Spinal cord (tissue), 10 donors: ENCODE results near the gene DHX15. TPM values are rescaled to one million over a fixed set of nuclear protein-coding genes. Genes with fewer than 3 reads are reported as not detected.

Experiments used
- DNase-seq, 6 donors: peaks; one replicate each; pipeline versions ENCODE4 v3.0.0 to v3.0.0-alpha.2; 2013 to 2015; ENCODE audit warnings: low spot score in 6 of 6, low read depth in 4 of 6
- H3K27ac ChIP-seq: one replicate; pipeline ENCODE4 v1.5.1; 2013; ENCODE audit warnings: low read depth, low read length, control low read depth
- H3K27me3 ChIP-seq: one replicate; pipeline ENCODE4 v1.6.1; 2013; ENCODE audit warnings: low read length; ENCODE audit not compliant: control insufficient read depth, insufficient read depth
- H3K36me3 ChIP-seq: one replicate; pipeline ENCODE4 v1.6.1; 2013; ENCODE audit warnings: low read length; ENCODE audit not compliant: control insufficient read depth, insufficient read depth
- H3K4me1 ChIP-seq: one replicate; pipeline ENCODE4 v1.6.1; 2013; ENCODE audit warnings: low read length; ENCODE audit not compliant: control insufficient read depth, insufficient read depth
- H3K4me3 ChIP-seq: one replicate; pipeline ENCODE4 v1.5.1; 2013; ENCODE audit warnings: low read depth, low read length, control low read depth
- H3K9me3 ChIP-seq: one replicate; pipeline ENCODE4 v1.6.1; 2013; ENCODE audit warnings: low read length; ENCODE audit not compliant: control insufficient read depth, insufficient read depth
- WGBS: methylation state at CpG from one replicate; pipeline ENCODE4 v1.1.5; 2013; ENCODE audit warnings: missing lambda C conversion rate; ENCODE audit not compliant: insufficient coverage; 5-methylcytosine and 5-hydroxymethylcytosine counted together
- long read RNA-seq, 4 donors: transcript quantifications; one replicate each; lab custom pipeline, GENCODE V29; 2026
- polyA plus RNA-seq, 2 donors: library from polyadenylated mRNA; unstranded; fragments of 120-200 nt; gene quantifications; one replicate each; pipeline ENCODE4 v1.2.1, GENCODE V29; 2013; ENCODE audit not compliant: insufficient read length in 2 of 2
- total RNA-seq, 2 donors: library from RNA; depleted of rRNA in 1 of 2; stranded (reverse); fragments of 120-200 nt in 1 of 2; fragments of >200 nt in 1 of 2; gene quantifications; one replicate each; pipeline versions ENCODE4 v1.2.3 to v1.2.4, GENCODE V29; 2013 to 2014
- donor health status: healthy.

Gene DHX15
- 100 to 1,000 TPM; 145 to 197 TPM for total RNA-seq
- 100 to 1,000 TPM; 115 to 129 TPM for polyA plus RNA-seq
- long read RNA-seq, donor 1, transcript DHX15-204 (4 exons, 3,028 nt), result minor isoform, 10 of 60 reads
- long read RNA-seq, donor 1, transcript DHX15-201 (14 exons, 2,994 nt), result major isoform, 21 of 60 reads
- long read RNA-seq, donor 1, transcript DHX15-209 (2 exons, 1,848 nt), result minor isoform, 5 of 60 reads
- long read RNA-seq, donor 1, partial matches to known transcripts, result 20 of 60 reads
- long read RNA-seq, donor 1, other reads (novel, unspliced or antisense), result 0 of 60 reads
- long read RNA-seq, donor 2, transcript DHX15-201 (14 exons, 2,994 nt), result major isoform, 6 of 15 reads
- long read RNA-seq, donor 2, partial matches to known transcripts, result 5 of 15 reads
- long read RNA-seq, donor 2, other reads (novel, unspliced or antisense), result 0 of 15 reads
- long read RNA-seq, donor 3, partial matches to known transcripts, result 10 of 17 reads
- long read RNA-seq, donor 3, other reads (novel, unspliced or antisense), result 0 of 17 reads
- long read RNA-seq, donor 4, transcript DHX15-201 (14 exons, 2,994 nt), result major isoform, 16 of 90 reads
- long read RNA-seq, donor 4, transcript DHX15-208 (3 exons, 2,071 nt), result minor isoform, 7 of 90 reads
- long read RNA-seq, donor 4, transcript DHX15-204 (4 exons, 3,028 nt), result minor isoform, 15 of 90 reads
- long read RNA-seq, donor 4, transcript DHX15-209 (2 exons, 1,848 nt), result minor isoform, 8 of 90 reads
- long read RNA-seq, donor 4, partial matches to known transcripts, result 44 of 90 reads
- long read RNA-seq, donor 4, other reads (novel, unspliced or antisense), result 0 of 90 reads

DNA sequence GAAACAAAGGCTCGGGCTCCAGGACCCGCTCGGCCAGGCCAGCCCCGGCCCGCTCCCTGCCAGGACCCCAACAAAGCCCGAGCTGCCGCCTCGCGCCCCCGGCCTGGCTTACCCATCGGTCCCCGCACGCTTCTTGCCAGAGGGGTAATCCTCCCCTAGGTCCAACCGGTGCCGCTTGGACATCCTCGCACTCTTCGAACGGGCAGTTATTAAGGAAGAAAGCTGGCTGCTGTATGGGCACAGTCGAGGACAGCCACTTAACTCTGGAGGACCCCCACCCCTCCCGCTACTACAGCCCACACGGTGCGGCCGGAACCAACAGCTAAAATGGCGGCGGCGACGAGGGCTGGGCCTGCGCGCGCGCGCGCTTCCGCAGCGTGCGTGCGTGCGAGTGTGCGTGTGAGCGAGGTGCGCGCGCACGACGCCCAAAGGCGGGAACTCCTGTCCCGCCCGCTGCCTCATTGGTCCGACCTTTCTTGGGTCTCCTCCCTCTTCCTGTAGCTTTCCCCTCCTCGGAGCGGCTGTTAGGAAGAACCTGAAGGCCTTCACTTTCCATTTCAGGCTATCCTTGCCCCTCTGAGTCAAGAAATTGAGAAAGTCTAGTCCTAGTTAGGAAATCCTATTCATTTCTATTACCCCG is at the start of gene DHX15:
TSS of gene DHX15 (minus strand) at position 344 of the 640 bp plus-strand sequence. CDS start at position 183, 161 bp downstream.
- peaks cover 10% of the 10 kb centered on the region for H3K4me1 ChIP-seq
- 0% methylated on average over 49 of the region's 52 CpGs for WGBS
- peak within 1 kb of the TSS; percentile 99 for H3K27ac ChIP-seq
- H3K9me3 ChIP-seq, result no peaks in the 10 kb centered on the region
- peak within 1 kb of the TSS; percentile 93 for H3K4me3 ChIP-seq
- DNase-seq, result peak; percentile 89 to 99 (median 94)
- peaks cover 3% of the 10 kb centered on the region for H3K36me3 ChIP-seq
- H3K27me3 ChIP-seq, result no peaks in the 10 kb centered on the region

DNA sequence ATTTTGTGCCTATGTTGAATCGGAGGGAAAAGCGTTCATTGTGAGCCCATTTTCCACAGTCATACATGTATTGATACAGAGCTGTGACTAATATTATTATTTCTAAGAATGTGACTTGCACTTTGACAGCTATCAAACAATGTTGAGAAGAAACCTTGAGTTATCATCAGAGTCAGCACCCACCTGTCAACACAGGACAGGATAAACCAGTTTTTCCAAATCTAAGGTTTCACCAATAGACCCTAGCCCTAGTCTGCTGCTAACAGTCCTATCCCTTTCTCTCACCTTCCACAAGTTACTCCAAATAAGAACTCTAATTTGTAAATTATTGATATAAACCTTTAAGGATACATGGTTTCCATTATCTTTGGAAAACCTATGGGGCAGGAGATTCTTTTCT is 47.7 kb upstream of the DHX15 start:
- WGBS, result no CpG with 5 or more reads among the region's 2 CpGs
- Histone ChIP-seq H3K4me1 (no peaks in the 10 kb centered on the region), H3K36me3 (no peaks in the 10 kb centered on the region), H3K27ac (no peak overlapping the region), H3K4me3 (no peak overlapping the region), H3K27me3 (no peaks in the 10 kb centered on the region), H3K9me3 (no peaks in the 10 kb centered on the region)
- no peak for DNase-seq

DNA sequence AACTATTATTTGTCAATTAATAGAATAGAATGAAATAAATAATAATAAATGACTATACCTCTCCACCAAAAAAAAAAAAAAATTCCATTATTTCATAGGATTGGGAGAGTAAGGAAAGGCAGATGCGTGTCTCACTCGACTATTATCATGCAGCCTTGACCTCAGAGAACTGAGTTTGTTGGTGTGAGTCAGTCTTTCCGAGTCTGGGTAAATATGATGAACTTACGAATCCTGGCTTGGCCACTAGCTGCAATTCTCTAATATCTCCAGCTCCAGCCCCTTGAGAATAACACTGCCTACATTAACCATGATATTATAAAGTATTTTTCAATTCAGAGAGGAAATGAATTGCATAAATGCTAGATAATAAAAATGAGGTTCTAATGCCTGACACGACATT is 46.6 kb upstream of the DHX15 start:
- Histone ChIP-seq H3K4me1 (no peaks in the 10 kb centered on the region), H3K27me3 (no peaks in the 10 kb centered on the region), H3K36me3 (no peaks in the 10 kb centered on the region), H3K27ac (no peak overlapping the region), H3K9me3 (no peaks in the 10 kb centered on the region), H3K4me3 (no peak overlapping the region)
- no CpG with 5 or more reads among the region's 5 CpGs for WGBS
- DNase-seq, result no peak

GRCh38 chr4:24625091-24625490 is 40.7 kb upstream of the DHX15 start:
- H3K4me3 ChIP-seq, result no peak overlapping the region
- no peak for DNase-seq
- no CpG with 5 or more reads among the region's 2 CpGs for WGBS
- H3K4me1 ChIP-seq, result no peaks in the 10 kb centered on the region
- no peaks in the 10 kb centered on the region for H3K27me3 ChIP-seq
- H3K9me3 ChIP-seq, result no peaks in the 10 kb centered on the region
- no peaks in the 10 kb centered on the region for H3K36me3 ChIP-seq
- no peak overlapping the region for H3K27ac ChIP-seq

GRCh38 chr4:24624381-24624780 is 40.0 kb upstream of the DHX15 start:
- no peaks in the 10 kb centered on the region for H3K36me3 ChIP-seq
- WGBS, result no CpG with 5 or more reads among the region's 1 CpG
- no peak overlapping the region for H3K4me3 ChIP-seq
- H3K4me1 ChIP-seq, result no peaks in the 10 kb centered on the region
- H3K27ac ChIP-seq, result no peak overlapping the region
- no peak for DNase-seq
- H3K27me3 ChIP-seq, result no peaks in the 10 kb centered on the region
- H3K9me3 ChIP-seq, result no peaks in the 10 kb centered on the region

DNA sequence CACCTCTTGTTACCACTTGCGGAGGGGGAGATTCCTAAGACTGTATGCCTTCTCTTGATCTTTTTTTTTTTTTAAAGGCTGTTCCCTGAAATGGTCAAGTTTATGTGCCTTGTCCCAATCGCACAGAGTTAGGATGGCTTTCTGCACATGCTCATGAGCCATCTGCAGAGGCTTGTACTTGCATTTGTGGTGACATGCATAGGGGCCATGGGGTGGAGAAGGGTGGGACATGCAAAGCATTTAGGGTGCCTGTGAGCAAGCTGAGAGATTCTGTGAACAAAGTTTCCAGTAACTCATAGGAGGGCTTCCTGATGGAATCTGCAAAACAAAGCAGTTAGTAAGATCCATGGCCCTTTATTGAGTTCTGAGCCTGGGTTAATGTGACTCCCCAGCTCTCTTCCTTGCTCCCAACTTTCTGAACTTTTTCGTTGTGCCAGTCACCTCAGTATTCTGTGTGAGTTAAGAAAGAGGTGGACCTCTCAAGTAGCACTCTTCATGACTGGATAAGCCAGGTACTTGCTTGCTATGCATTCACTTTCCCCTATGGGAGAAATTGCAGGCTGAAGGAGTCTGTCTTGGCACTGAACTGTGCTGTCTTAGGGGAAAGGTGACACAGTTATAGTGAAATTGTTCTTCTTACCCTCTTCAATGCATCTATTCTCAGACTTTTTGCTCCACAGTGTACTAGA is 37.9 kb upstream of the DHX15 start:
- Histone ChIP-seq H3K27me3 (no peaks in the 10 kb centered on the region), H3K27ac (no peak overlapping the region), H3K9me3 (no peaks in the 10 kb centered on the region), H3K36me3 (no peaks in the 10 kb centered on the region), H3K4me1 (no peaks in the 10 kb centered on the region), H3K4me3 (no peak overlapping the region)
- WGBS, result 82% methylated on average over 1 of the region's 3 CpGs
- no peak for DNase-seq

DNA sequence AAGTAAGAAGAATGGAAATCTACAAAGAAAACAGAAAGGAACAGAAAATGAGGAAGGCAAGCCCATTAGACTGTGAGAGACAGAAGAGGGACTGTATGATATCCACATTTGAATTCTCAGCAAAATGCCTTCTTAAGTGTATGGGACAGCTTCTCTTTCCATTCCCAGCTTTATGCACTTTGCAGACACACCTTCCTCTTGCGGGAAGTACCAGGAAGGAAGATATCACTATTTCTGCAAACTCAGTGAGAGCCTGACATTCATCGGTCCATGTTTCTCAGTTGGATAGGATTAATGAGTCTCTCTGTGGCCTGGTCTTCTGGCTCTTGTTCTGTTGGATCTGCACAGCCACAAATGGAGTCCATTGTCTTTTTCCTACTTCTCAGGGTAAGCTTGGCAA is 31.6 kb upstream of the DHX15 start:
- Histone ChIP-seq H3K36me3 (no peaks in the 10 kb centered on the region), H3K4me3 (no peak overlapping the region), H3K9me3 (no peaks in the 10 kb centered on the region), H3K27ac (no peak overlapping the region), H3K4me1 (no peaks in the 10 kb centered on the region), H3K27me3 (no peaks in the 10 kb centered on the region)
- no peak for DNase-seq
- WGBS, result 100% methylated on average over 1 of the region's 2 CpGs

DNA sequence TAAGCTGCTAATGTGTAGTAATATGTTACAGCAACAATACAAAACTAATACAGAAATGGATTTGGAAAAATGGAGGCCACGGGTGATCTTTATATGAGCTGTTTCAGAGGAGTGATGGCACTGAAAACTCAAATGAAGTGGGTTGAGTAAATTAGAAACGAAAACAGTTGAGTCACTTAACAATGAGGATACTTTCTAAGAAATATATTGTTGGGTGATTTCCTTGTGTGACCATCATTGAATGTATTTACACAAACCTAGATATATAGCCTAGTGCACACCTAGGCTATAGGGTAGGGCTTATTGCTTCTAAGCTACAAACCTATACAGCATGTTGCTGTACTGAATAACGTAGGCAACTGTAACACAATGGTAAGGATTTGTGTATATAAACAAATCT is 30.5 kb upstream of the DHX15 start:
- no peak overlapping the region for H3K4me3 ChIP-seq
- no peak for DNase-seq
- WGBS, result no CpG with 5 or more reads among the region's 3 CpGs
- no peaks in the 10 kb centered on the region for H3K9me3 ChIP-seq
- no peaks in the 10 kb centered on the region for H3K36me3 ChIP-seq
- no peak overlapping the region for H3K27ac ChIP-seq
- H3K27me3 ChIP-seq, result no peaks in the 10 kb centered on the region
- no peaks in the 10 kb centered on the region for H3K4me1 ChIP-seq

DNA sequence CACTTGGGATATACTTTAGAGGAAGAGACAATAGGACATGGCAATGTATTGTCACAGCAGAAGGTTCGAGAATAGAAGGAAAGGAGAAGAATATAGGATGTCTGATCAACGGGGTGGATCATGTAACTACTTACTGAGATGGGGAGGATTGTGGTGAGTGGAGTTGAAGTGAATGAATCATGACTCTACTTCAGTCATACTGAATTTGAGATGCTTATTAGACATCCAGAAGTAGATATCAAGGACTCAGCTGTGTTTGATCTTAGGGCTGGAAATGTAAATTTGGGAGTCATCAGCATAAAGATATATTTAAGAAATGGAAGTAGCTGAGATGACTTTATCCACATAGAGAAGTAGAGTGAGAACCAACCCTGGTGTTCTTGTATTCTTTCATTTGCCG is 29.1 kb upstream of the DHX15 start:
- no peaks in the 10 kb centered on the region for H3K9me3 ChIP-seq
- no peak overlapping the region for H3K4me3 ChIP-seq
- no peak for DNase-seq
- H3K4me1 ChIP-seq, result no peaks in the 10 kb centered on the region
- no peak overlapping the region for H3K27ac ChIP-seq
- no peaks in the 10 kb centered on the region for H3K27me3 ChIP-seq
- no peaks in the 10 kb centered on the region for H3K36me3 ChIP-seq
- 90% methylated on average over 2 of the region's 3 CpGs for WGBS
